Kidney glomerular epithelial cell (primary cell): ENCODE data around the gene KCTD18.

ENCODE experiments used
- DNase-seq: peaks from one replicate; lab custom pipeline; 2025; lab: John Stamatoyannopoulos, UW

KCTD18 gene

GRCh38 chr2:200509612-200510433 lies at the start of gene KCTD18:
Gene KCTD18 (minus strand): TSS chr2:200510068. CDS start chr2:200507016, 3,052 bp downstream.
- DNase-seq = peak; percentile 68

GRCh38 chr2:200540793-200541192 lies 30.9 kb upstream of the KCTD18 start:
- no peak for DNase-seq

GRCh38 chr2:200538139-200538538 lies 28.3 kb upstream of the KCTD18 start:
- DNase-seq = no peak

GRCh38 chr2:200534572-200534971 lies 24.7 kb upstream of the KCTD18 start:
- DNase-seq = no peak

GRCh38 chr2:200533754-200534153 lies 23.9 kb upstream of the KCTD18 start:
- DNase-seq = no peak

- no peak for DNase-seq
These were observed 18.4 kb upstream of the KCTD18 start for GRCh38 chr2:200528228-200528627.

- peak; percentile 98 for DNase-seq
These were observed 16.2 kb upstream of the KCTD18 start, which contains the start of gene SGO2 for GRCh38 chr2:200525882-200526651. Gene SGO2 (plus strand): TSS chr2:200526207. CDS start chr2:200532976, 6,769 bp downstream.

- DNase-seq = no peak
These were observed 15.6 kb upstream of the KCTD18 start for GRCh38 chr2:200525551-200525881.

- DNase-seq = no peak
These were observed 15.2 kb upstream of the KCTD18 start for GRCh38 chr2:200525066-200525465.

- no peak for DNase-seq
These were observed 13.7 kb upstream of the KCTD18 start for GRCh38 chr2:200523604-200524003.

GRCh38 chr2:200523158-200523557 lies 13.3 kb upstream of the KCTD18 start:
- DNase-seq = no peak

- no peak for DNase-seq
These were observed 5.3 kb upstream of the KCTD18 start for GRCh38 chr2:200515155-200515554.

- DNase-seq = no peak
These were observed 645 bp downstream of the KCTD18 start for GRCh38 chr2:200509235-200509611.

- no peak for DNase-seq
These were observed 2.7 kb downstream of the KCTD18 start for GRCh38 chr2:200507179-200507578.

GRCh38 chr2:200506679-200507078 lies 3.2 kb downstream of the KCTD18 start:
- no peak for DNase-seq

GRCh38 chr2:200502196-200502595 lies 7.7 kb downstream of the KCTD18 start:
- DNase-seq = no peak

GRCh38 chr2:200498402-200499162 lies 11.3 kb downstream of the KCTD18 start:
- DNase-seq = no peak

GRCh38 chr2:200496696-200497095 lies 13.2 kb downstream of the KCTD18 start:
- no peak for DNase-seq

GRCh38 chr2:200494048-200494447 lies 15.8 kb downstream of the KCTD18 start:
- no peak for DNase-seq

- no peak for DNase-seq
These were observed 17.2 kb downstream of the KCTD18 start for GRCh38 chr2:200492656-200493055.

- no peak for DNase-seq
These were observed 19.9 kb downstream of the KCTD18 start for GRCh38 chr2:200490001-200490400.

GRCh38 chr2:200488169-200488568 lies 21.7 kb downstream of the KCTD18 start:
- no peak for DNase-seq

GRCh38 chr2:200486529-200486928 lies 23.3 kb downstream of the KCTD18 start:
- no peak for DNase-seq
